NCI-H1694 treated with DMSO at 0.1 percent for 48 hours (cell line): ENCODE results near the gene HDAC4.

Experiments used
- DNase-seq: peaks from one replicate; lab custom pipeline; 2025; lab: John Stamatoyannopoulos, UW

The HDAC4 gene

GRCh38 chr2:239137898-239138283 lies 262.9 kb downstream of the HDAC4 start:
- DNase-seq: no peak

DNA sequence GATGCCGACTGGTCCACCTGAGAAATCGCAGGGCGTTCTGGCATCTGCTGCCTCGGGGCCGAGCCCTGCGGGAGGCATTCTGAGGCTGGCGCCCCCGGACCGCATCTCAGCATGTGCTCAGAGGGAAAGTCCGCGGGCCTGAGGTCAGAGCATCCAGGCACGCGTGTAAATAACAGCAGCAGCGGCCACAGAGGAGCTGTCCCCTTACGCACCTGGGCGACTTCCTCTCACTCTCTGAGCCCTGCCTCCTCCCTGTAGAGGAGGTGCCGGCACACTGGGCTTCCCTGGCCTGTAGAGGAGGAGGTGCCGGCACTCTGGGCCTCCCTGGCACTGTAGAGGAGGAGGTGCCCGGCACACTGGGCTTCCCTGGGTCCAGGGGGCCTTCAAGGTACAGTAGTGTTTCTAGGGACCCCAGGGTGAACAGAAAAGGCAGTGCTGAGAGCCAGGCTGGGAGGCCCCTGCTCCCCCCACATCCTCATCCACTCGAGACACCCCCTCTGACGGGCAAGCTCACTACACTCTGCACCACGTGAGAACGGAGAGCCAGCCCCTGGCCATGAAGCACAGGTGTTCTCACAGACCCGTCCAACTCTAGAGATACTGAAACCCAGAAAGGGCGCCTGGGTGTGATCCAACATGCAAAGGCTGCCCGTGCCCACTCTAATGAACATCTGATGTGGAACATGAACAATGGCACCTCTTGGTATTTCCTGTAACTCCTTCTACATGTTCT lies 263.5 kb downstream of the HDAC4 start:
- no peak for DNase-seq

DNA sequence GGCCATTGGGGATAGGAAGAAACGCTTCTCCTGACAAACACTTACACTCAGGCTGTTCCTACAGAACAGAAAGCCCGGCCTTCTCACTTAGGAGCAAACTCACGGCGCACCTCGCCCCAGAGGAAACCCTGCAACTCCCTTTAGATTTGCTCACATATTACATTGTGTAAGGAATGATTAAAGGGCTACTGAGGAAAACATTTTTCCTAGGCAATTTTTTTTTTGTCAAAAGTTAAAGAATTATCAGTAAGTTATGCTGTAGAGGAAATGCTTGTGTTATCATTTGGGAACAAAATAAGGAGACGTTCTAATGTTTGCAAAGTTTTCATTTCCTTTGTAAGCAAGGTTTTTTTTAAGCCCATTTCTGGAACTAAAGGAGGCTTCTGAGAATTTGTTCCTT lies 264.1 kb downstream of the HDAC4 start:
- DNase-seq: no peak

- DNase-seq: no peak
Observed at GRCh38 chr2:239136203-239136602, 264.6 kb downstream of the HDAC4 start.

DNA sequence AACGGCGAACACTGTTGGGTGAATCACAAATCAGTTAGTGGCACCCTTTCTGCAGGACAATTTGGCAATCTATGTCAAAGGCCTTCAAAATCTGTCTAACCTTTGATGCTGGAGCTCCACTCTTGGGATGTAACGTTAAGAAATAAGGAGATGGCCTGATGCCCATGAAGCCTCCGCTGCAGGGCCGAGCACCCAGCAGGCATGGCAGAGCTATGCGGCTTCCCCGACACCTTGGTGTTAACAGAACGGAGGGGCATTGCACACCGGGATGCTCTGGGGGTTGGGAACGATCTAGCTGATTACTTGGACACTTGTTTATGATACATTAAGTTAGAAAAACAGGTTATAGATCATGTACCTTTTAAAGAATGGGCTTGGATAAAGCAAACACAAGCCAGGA lies 265.3 kb downstream of the HDAC4 start:
- DNase-seq: no peak

- no peak for DNase-seq
Observed at GRCh38 chr2:239133945-239134570, 266.8 kb downstream of the HDAC4 start.

DNA sequence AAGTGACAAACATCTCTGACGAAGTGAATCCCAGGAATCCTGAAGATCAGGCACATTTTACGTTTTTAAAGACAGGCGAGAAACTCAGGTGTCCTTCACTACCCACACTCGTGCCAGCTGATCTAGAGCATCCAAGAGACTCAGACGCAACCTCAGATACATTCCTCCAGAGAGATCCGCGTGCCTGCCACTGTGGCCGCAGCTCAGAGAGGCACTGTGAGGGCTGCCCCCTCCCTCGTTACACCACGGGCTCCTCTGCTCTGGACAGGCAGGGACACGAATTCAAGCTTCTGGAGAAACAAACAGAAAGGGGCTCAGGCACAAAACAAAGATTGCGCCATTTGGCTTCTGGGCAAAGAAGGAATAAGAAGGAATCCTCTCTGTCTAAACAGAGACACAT lies 268.0 kb downstream of the HDAC4 start:
- no peak for DNase-seq

- DNase-seq: no peak
Observed at GRCh38 chr2:239132156-239132709, 268.6 kb downstream of the HDAC4 start.

DNA sequence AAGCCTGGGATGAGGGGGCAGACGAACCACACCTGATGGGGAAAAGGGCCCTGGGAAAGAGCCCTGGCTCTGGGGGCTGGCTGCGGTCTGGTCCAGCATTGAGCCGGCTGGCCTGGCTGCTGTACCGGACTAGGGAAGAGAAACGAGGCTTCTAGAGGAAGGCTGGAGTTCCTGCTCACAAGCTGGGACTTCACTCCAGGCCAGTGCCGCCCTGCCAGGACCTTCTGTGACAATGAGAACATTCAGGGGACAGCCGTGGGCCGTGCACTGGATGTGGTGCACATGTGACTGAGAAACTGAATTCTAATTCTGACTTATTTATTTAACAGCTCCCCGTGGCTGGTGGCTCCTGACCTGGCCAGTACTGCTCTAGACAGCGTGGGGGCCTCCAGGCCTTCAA lies 269.3 kb downstream of the HDAC4 start:
- DNase-seq: no peak

- DNase-seq: no peak
Observed at GRCh38 chr2:239130786-239131325, 270.0 kb downstream of the HDAC4 start.

DNA sequence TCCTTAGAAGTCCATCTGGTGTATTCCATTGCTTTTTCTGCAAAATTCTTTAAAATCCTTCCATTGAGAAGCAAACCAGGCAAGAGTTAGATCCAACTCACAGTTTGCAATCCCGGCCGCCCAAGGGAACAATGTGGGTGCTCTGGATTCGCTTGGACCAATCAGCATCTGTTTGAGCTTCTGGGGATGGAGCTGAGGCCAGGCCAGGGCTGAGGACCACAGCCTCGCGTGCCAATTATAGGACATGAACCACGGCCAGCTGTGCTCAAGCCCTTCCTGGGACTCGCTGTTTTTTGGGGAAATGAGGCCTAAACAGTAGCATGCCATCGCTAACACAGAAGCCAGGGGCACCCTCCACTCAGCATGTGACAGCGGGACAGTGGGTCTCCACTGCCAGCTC lies 270.8 kb downstream of the HDAC4 start:
- no peak for DNase-seq

- DNase-seq: no peak
Observed at GRCh38 chr2:239129147-239129920, 271.5 kb downstream of the HDAC4 start.

- DNase-seq: no peak
Observed at GRCh38 chr2:239128706-239129105, 272.1 kb downstream of the HDAC4 start.

GRCh38 chr2:239127513-239127912 lies 273.3 kb downstream of the HDAC4 start:
- DNase-seq: no peak

DNA sequence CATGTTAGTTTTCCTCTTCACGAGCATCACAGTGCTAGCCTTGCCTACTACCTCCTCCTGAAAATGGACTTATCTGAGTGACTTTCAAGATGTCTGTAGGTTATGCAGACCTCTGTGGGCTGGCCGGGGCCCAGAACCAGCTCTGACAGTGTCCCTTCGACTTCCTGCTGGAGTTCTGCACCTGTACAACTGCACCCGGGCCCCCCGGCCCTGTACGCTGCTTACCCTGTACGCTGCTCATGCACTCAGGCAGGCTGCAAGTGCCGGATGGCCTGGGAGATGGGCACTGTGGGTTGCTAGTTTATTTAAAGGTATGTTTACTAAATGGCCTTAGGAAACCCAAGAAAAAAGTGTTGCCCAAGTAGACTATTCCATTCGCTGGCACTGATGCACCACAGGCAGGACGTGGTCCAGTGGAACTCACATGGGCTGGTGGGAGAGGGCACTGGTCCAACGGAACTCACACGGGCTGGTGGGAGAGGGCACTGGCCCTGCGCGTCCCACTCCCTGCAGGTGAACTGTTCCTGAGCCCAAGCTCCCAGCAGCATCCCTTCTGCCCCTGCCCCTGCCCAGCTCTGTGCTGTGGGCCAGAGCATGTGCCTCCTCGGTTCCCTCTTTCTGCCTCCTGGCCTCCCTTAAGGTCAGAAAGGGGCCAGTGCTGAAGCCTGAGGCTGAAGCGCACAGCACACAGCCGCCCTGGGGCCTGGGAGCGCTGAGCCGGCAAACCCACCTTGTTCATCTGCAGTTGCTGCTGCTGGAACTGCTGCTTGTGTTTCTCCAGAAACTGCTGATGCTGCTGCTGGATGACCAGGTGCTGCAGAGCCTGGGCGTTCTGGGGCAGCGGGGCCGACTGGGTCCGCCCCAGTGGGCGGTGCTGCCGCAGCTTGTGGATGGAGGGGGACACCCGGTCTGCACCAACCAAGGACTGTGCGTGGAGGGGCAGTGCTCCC lies 274.8 kb downstream of the HDAC4 start:
- DNase-seq: no peak

DNA sequence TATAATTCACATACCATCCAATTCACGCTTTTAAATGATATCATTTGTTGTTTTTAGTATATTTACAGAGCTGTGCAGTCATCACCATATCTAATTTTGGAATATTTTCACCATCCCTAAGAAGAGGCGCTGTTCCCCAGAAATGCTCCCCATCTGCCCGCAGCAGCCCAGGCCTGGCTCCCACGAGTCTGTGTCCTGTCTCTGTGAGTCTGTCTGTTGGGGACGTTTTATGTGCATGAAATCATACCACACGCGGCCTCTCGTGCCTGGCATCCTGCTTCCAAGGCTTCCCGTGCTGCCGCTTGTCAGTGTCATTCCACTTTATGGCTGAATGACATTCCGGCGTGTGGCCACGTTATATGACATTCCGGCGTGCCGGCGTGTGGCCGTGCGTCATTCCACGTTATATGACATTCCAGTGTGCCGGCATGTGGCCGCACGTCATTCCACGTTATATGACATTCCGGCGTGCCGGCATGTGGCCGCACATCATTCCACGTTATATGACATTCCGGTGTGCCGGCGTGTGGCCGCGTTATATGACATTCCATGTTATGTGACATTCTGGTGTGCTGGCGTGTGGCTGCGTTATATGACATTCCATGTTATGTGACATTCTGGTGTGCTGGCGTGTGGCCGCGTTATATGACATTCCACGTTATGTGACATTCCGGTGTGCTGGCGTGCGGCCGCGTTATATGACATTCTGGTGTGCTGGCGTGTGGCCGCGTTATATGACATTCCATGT lies 276.5 kb downstream of the HDAC4 start:
- no peak for DNase-seq

DNA sequence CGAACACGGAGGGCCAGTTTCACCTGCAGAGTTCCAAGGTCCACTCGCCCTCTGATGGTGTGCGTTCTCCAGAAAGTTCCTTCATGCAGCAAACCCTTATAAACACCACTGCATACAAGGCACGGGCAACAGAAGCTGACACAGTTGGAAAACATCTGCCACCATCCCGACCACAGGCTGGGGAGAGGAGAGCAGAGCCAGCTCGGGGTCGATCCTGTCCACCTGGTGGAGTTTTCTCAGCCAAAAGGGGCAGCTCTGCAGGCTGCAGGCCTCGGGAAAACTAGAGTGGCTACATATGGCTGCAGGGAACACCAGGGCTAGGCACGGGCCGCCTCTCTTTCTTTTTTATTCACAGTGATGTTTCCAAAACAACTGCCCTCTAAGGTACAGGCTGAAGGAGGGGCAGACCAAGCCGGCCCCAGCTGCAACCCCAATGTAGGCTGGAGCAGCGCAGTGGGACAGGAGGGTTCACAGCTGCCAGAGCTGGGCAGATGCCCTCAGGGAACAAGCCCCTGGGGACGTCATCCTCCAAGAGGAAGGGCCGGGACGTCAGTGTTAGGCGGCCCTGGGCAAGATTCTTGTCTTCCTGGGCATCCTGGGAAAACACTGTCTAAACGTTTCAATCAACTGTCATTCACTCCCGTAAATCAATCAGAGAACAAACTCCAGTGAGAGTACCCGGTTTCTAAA lies 278.3 kb downstream of the HDAC4 start:
- peak; percentile 47 for DNase-seq

GRCh38 chr2:239121600-239122012 lies 279.2 kb downstream of the HDAC4 start:
- DNase-seq: no peak

- no peak for DNase-seq
Observed at GRCh38 chr2:239120664-239121063, 280.2 kb downstream of the HDAC4 start.
